GM06990 (cell line): ENCODE results near the gene THADA.
"Not testable (repeated sequence)": the region's sequence is repeated elsewhere in the genome, so short reads cannot be mapped to it uniquely, and the experiment has no call there.

Source experiments
- DNase-seq: peaks from one replicate; pipeline ENCODE4 v3.0.0-alpha.2; 2011; ENCODE audit not compliant: insufficient read length; ENCODE audit errors: extremely low read depth
- H3K27me3 ChIP-seq: replicated peaks from 2 replicates; pipeline ENCODE4 v1.6.0; 2011; ENCODE audit warnings: low read length; ENCODE audit not compliant: control insufficient read depth, insufficient read depth
- H3K36me3 ChIP-seq: 2 replicates; pipeline ENCODE4 v1.5.1; 2011; ENCODE audit warnings: low read length; ENCODE audit not compliant: control insufficient read depth, insufficient read depth
- H3K4me3 ChIP-seq: replicated peaks from 2 replicates; pipeline ENCODE4 v1.5.1; 2011; ENCODE audit warnings: low read depth, mild to moderate bottlenecking, control low read depth, low read length
- CTCF ChIP-seq: IDR thresholded peaks from 2 replicates; pipeline ENCODE4 v1.5.1; 2011; ENCODE audit warnings: low read length, control low read depth, mild to moderate bottlenecking, inconsistent platforms; ENCODE audit not compliant: insufficient read depth, poor library complexity, severe bottlenecking

The THADA gene

GRCh38 chr2:43387092-43388062 lies 208.5 kb downstream of the THADA start:
- Histone ChIP-seq H3K36me3 (no peaks in the 10 kb centered on the region), H3K4me3 (peak overlapping the region; percentile 6; the same call in 1 of the 2 replicates), H3K27me3 (no peaks in the 10 kb centered on the region)
- TF ChIP-seq CTCF: no peak
- peak; percentile 83 for DNase-seq

- not testable (repeated sequence) for DNase-seq, H3K36me3 ChIP-seq, H3K4me3 ChIP-seq, H3K27me3 ChIP-seq
Measured at GRCh38 chr2:43386679-43387078, 209.2 kb downstream of the THADA start.

GRCh38 chr2:43384143-43384542 lies 211.7 kb downstream of the THADA start:
- no peak for DNase-seq
- Histone ChIP-seq H3K4me3 (no peak overlapping the region), H3K27me3 (no peaks in the 10 kb centered on the region), H3K36me3 (no peaks in the 10 kb centered on the region)
- no peak for TF ChIP-seq CTCF

GRCh38 chr2:43383533-43383932 lies 212.3 kb downstream of the THADA start:
- no peak for TF ChIP-seq CTCF
- Histone ChIP-seq H3K27me3 (no peaks in the 10 kb centered on the region), H3K4me3 (no peak overlapping the region), H3K36me3 (no peaks in the 10 kb centered on the region)
- DNase-seq: no peak

GRCh38 chr2:43379494-43379893 lies 216.3 kb downstream of the THADA start:
- H3K27me3 ChIP-seq: no peaks in the 10 kb centered on the region
- H3K36me3 ChIP-seq: no peaks in the 10 kb centered on the region
- H3K4me3 ChIP-seq: no peak overlapping the region
- DNase-seq: no peak
- no peak for TF ChIP-seq CTCF

GRCh38 chr2:43377327-43377726 lies 218.5 kb downstream of the THADA start:
- H3K36me3 ChIP-seq: no peaks in the 10 kb centered on the region
- no peak for TF ChIP-seq CTCF
- no peak for DNase-seq
- H3K27me3 ChIP-seq: no peaks in the 10 kb centered on the region
- H3K4me3 ChIP-seq: no peak overlapping the region
